SK-N-SH (cell line): ENCODE measurements around the gene SMYD3. TPM values are rescaled to one million over a fixed set of nuclear protein-coding genes. Genes with fewer than 3 reads are reported as not detected.

Source experiments
- CTCF ChIA-PET: fragments of 300-600, 350-600 bp; formaldehyde crosslinking; extraction: SDS; loops from one replicate; lab custom pipeline; 2021; lab: Yijun Ruan, JAX
- POLR2A ChIA-PET: fragments of 350-600 bp; sonication (Branson Sonifier 250); formaldehyde crosslinking; extraction: SDS; loops from one replicate; lab custom pipeline; 2020; ENCODE audit warnings: antibody characterized with exemption, inconsistent platforms; lab: Yijun Ruan, JAX
- DNase-seq: peaks from one replicate; pipeline ENCODE4 v3.0.0; 2012
- H2AFZ ChIP-seq: fragments of 200-600 bp; sonication (generic); 2 replicates; pipeline ENCODE4 v1.8.1; 2016; ENCODE audit warnings: antibody characterized with exemption, mild to moderate bottlenecking, low read depth
- H3F3A ChIP-seq: fragments of 200-600 bp; sonication (generic); replicated peaks from 2 replicates; pipeline ENCODE3; 2016; ENCODE audit warnings: antibody characterized with exemption, mild to moderate bottlenecking; ENCODE audit not compliant: insufficient read depth
- H3K27ac ChIP-seq, 2 experiments: fragments of 200-500 bp in 1 of 2; fragments of 200-600 bp in 1 of 2; sonication (Bioruptor generic) in 1 of 2; sonication (generic), shearing (Covaris generic) in 1 of 2; 2 replicates each; pipeline versions ENCODE4 v1.5.1 to v1.6.1; 2014 to 2016; ENCODE audit warnings: low read depth in 2 of 2, inconsistent platforms in 1 of 2, low read length in 1 of 2, mild to moderate bottlenecking in 1 of 2, mixed read lengths in 1 of 2
- H3K27me3 ChIP-seq: fragments of 200-600 bp; sonication (generic), shearing (Covaris generic); 2 replicates; pipeline ENCODE4 v1.6.1; 2016; ENCODE audit warnings: mixed run types; ENCODE audit not compliant: insufficient read depth
- H3K36me3 ChIP-seq, 2 experiments: fragments of 200-500 bp in 1 of 2; fragments of 200-600 bp in 1 of 2; sonication (Bioruptor generic) in 1 of 2; sonication (generic) in 1 of 2; replicated peaks in 1 of 2; 2 replicates each; pipeline versions ENCODE3 to v1.5.1; 2014 to 2016; ENCODE audit warnings: low read length in 1 of 2, mild to moderate bottlenecking in 1 of 2; ENCODE audit not compliant: insufficient read depth in 2 of 2, control insufficient read depth in 1 of 2
- H3K4me1 ChIP-seq, 2 experiments: fragments of 200-500 bp in 1 of 2; fragments of 200-600 bp in 1 of 2; sonication (Bioruptor generic) in 1 of 2; sonication (generic), shearing (Covaris generic) in 1 of 2; 2 replicates each; pipeline versions ENCODE4 v1.5.1 to v1.6.1; 2014 to 2016; ENCODE audit warnings: low read depth in 1 of 2, low read length in 1 of 2, mixed run types in 1 of 2; ENCODE audit not compliant: insufficient read depth in 2 of 2, control insufficient read depth in 1 of 2
- H3K4me2 ChIP-seq: fragments of 200-600 bp; sonication (generic), shearing (Covaris generic); 2 replicates; pipeline ENCODE4 v1.6.1; 2017; ENCODE audit warnings: mixed run types
- H3K4me3 ChIP-seq, 2 experiments: fragments of 200-500 bp in 1 of 2; fragments of 200-600 bp in 1 of 2; sonication (Bioruptor generic) in 1 of 2; sonication (generic), shearing (Covaris generic) in 1 of 2; 2 replicates each; pipeline versions ENCODE4 v1.5.1 to v1.8.1; 2014 to 2016; ENCODE audit warnings: low read depth in 2 of 2, inconsistent platforms in 1 of 2, low read length in 1 of 2, mild to moderate bottlenecking in 1 of 2, mixed read lengths in 1 of 2, moderate library complexity in 1 of 2
- H3K79me2 ChIP-seq: fragments of 200-600 bp; sonication (generic); 2 replicates; pipeline ENCODE4 v1.8.1; 2017; ENCODE audit warnings: mild to moderate bottlenecking; ENCODE audit not compliant: insufficient read depth
- H3K9ac ChIP-seq: fragments of 200-600 bp; sonication (generic); 2 replicates; pipeline ENCODE4 v1.6.1; 2017; ENCODE audit warnings: mixed run types
- H3K9me2 ChIP-seq: fragments of 200-600 bp; sonication (generic); 2 replicates; pipeline ENCODE4 v1.6.1; 2017; ENCODE audit warnings: mixed run types
- H3K9me3 ChIP-seq: fragments of 200-600 bp; sonication (generic); 2 replicates; pipeline ENCODE4 v1.6.1; 2017; ENCODE audit warnings: mixed run types, mild to moderate bottlenecking, moderate library complexity
- H4K20me1 ChIP-seq: fragments of 200-600 bp; sonication (generic); 2 replicates; pipeline ENCODE4 v1.6.1; 2017; ENCODE audit warnings: mild to moderate bottlenecking, mixed run types; ENCODE audit not compliant: insufficient read depth
- ELF1 ChIP-seq: IDR thresholded peaks from 2 replicates; pipeline ENCODE4 v1.4.0; 2012
- EP300 ChIP-seq, 2 experiments: IDR thresholded peaks; 2 replicates each; pipeline versions ENCODE4 v1.4.0 to v1.6.1; 2012; ENCODE audit warnings: borderline replicate concordance in 1 of 2, low read depth in 1 of 2, low read length in 1 of 2
- FOXM1 ChIP-seq: IDR thresholded peaks from 2 replicates; pipeline ENCODE4 v1.4.0; 2012; ENCODE audit warnings: low read depth, mild to moderate bottlenecking
- GABPA ChIP-seq: IDR thresholded peaks from 2 replicates; pipeline ENCODE4 v1.4.0; 2012; ENCODE audit warnings: low read depth, mild to moderate bottlenecking
- GATA2 ChIP-seq: sonication (generic); formaldehyde crosslinking; IDR thresholded peaks from 2 replicates; pipeline ENCODE4 v1.5.0; 2020; ENCODE audit warnings: mild to moderate bottlenecking, missing genetic modification reagents
- MXI1 ChIP-seq: IDR thresholded peaks from 2 replicates; pipeline ENCODE4 v1.6.1; 2012; ENCODE audit warnings: mild to moderate bottlenecking, low read depth, low read length, improper control_type of control experiment
- NFIC ChIP-seq: IDR thresholded peaks from 2 replicates; pipeline ENCODE4 v1.4.0; 2012; ENCODE audit warnings: borderline replicate concordance
- RAD21 ChIP-seq: IDR thresholded peaks from 2 replicates; pipeline ENCODE4 v1.6.1; 2012; ENCODE audit warnings: mild to moderate bottlenecking, low read length
- SIN3A ChIP-seq: IDR thresholded peaks from 2 replicates; pipeline ENCODE4 v1.6.1; 2012; ENCODE audit warnings: low read depth, mild to moderate bottlenecking, low read length, moderate library complexity, borderline replicate concordance
- SMC3 ChIP-seq: IDR thresholded peaks from 2 replicates; pipeline ENCODE4 v1.6.1; 2012; ENCODE audit warnings: low read depth, low read length, improper control_type of control experiment
- WGBS: methylation state at CpG from one replicate; pipeline ENCODE4 v1.1.6; 2017; ENCODE audit warnings: low lambda C conversion rate; 5-methylcytosine and 5-hydroxymethylcytosine counted together
- polyA plus RNA-seq, 3 experiments: library from polyadenylated mRNA; depleted of rRNA; stranded (reverse); fragments of >200 nt; gene quantifications; 2 replicates each; pipeline ENCODE4 v1.2.3, GENCODE V29; 2012
- TF ChIP-seq, protein P1 (sequence below): IDR thresholded peaks from 2 replicates; pipeline ENCODE4 v1.4.0; 2012; ENCODE audit warnings: low read depth, borderline replicate concordance
- TF ChIP-seq, protein P2 (sequence below): IDR thresholded peaks from 2 replicates; pipeline ENCODE4 v1.4.0; 2012; ENCODE audit warnings: low read depth
- TF ChIP-seq, protein P3 (sequence below): IDR thresholded peaks from 2 replicates; pipeline ENCODE4 v1.4.0; 2012; ENCODE audit warnings: low read depth, borderline replicate concordance
- TF ChIP-seq, protein P4 (sequence below): IDR thresholded peaks from 2 replicates; pipeline ENCODE4 v1.6.1; 2012; ENCODE audit warnings: mild to moderate bottlenecking, low read depth, low read length, moderate library complexity

Gene SMYD3
- polyA plus RNA-seq, 1 of the 3 experiments (the other 2 are of a cell fraction) = 31.4 TPM

DNA sequence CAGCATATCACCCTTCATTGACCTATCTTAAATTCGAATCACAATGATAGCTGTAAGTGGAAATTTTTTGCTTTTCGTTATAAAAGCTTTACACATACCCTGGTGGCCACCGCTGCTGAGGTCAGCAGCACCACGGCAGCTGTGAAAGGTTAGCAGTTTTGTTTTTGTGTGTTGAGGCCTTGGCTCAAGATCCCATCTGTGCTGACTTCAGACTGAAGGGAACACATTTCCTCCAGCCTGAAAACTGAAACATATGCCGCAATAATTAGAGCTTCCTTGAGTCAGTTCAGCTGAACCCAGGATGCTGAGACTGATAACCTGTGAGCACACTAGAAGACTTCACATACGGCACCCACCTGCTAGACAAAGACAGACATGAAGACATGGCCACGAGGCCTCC is 103.0 kb downstream of the SMYD3 start:
- CTCF ChIA-PET = interaction anchor here (0.7 kb wide), 1 partner anchor 11 kb away, joined by 3 read pairs; no protein-coding TSS in a partner anchor
- Histone ChIP-seq H3K79me2 (no peaks in the 10 kb centered on the region), H3K9me2 (no peaks in the 10 kb centered on the region), H3K27me3 (no peaks in the 10 kb centered on the region), H3F3A (no peaks in the 10 kb centered on the region), H4K20me1 (no peaks in the 10 kb centered on the region), H2AFZ (no peak overlapping the region), H3K4me2 (no peak overlapping the region), H3K36me3 (no peaks in the 10 kb centered on the region), H3K4me1 (no peaks in the 10 kb centered on the region; a peak in 1 of 4 replicates), H3K9me3 (no peaks in the 10 kb centered on the region), H3K9ac (no peak overlapping the region), H3K4me3 (no peak overlapping the region), H3K27ac (no peak overlapping the region)
- no peak for TF ChIP-seq EP300 (IDR thresholded peaks at IDR 0.05; ENCODE audit: borderline replicate concordance in 1 of 2, low read depth in 1 of 2, low read length in 1 of 2)
- TF ChIP-seq ELF1 = no peak
- no peak for TF ChIP-seq SIN3A
- TF ChIP-seq SMC3 = no peak
- TF ChIP-seq, protein P1, sequence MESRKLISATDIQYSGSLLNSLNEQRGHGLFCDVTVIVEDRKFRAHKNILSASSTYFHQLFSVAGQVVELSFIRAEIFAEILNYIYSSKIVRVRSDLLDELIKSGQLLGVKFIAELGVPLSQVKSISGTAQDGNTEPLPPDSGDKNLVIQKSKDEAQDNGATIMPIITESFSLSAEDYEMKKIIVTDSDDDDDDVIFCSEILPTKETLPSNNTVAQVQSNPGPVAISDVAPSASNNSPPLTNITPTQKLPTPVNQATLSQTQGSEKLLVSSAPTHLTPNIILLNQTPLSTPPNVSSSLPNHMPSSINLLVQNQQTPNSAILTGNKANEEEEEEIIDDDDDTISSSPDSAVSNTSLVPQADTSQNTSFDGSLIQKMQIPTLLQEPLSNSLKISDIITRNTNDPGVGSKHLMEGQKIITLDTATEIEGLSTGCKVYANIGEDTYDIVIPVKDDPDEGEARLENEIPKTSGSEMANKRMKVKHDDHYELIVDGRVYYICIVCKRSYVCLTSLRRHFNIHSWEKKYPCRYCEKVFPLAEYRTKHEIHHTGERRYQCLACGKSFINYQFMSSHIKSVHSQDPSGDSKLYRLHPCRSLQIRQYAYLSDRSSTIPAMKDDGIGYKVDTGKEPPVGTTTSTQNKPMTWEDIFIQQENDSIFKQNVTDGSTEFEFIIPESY = no peak
- TF ChIP-seq GABPA = no peak
- no peak for TF ChIP-seq RAD21
- TF ChIP-seq FOXM1 = no peak
- TF ChIP-seq, protein P2, sequence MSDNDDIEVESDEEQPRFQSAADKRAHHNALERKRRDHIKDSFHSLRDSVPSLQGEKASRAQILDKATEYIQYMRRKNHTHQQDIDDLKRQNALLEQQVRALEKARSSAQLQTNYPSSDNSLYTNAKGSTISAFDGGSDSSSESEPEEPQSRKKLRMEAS = no peak
- TF ChIP-seq, protein P3, sequence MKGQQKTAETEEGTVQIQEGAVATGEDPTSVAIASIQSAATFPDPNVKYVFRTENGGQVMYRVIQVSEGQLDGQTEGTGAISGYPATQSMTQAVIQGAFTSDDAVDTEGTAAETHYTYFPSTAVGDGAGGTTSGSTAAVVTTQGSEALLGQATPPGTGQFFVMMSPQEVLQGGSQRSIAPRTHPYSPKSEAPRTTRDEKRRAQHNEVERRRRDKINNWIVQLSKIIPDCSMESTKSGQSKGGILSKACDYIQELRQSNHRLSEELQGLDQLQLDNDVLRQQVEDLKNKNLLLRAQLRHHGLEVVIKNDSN = no peak
- TF ChIP-seq, protein P4, sequence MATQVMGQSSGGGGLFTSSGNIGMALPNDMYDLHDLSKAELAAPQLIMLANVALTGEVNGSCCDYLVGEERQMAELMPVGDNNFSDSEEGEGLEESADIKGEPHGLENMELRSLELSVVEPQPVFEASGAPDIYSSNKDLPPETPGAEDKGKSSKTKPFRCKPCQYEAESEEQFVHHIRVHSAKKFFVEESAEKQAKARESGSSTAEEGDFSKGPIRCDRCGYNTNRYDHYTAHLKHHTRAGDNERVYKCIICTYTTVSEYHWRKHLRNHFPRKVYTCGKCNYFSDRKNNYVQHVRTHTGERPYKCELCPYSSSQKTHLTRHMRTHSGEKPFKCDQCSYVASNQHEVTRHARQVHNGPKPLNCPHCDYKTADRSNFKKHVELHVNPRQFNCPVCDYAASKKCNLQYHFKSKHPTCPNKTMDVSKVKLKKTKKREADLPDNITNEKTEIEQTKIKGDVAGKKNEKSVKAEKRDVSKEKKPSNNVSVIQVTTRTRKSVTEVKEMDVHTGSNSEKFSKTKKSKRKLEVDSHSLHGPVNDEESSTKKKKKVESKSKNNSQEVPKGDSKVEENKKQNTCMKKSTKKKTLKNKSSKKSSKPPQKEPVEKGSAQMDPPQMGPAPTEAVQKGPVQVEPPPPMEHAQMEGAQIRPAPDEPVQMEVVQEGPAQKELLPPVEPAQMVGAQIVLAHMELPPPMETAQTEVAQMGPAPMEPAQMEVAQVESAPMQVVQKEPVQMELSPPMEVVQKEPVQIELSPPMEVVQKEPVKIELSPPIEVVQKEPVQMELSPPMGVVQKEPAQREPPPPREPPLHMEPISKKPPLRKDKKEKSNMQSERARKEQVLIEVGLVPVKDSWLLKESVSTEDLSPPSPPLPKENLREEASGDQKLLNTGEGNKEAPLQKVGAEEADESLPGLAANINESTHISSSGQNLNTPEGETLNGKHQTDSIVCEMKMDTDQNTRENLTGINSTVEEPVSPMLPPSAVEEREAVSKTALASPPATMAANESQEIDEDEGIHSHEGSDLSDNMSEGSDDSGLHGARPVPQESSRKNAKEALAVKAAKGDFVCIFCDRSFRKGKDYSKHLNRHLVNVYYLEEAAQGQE = no peak
- TF ChIP-seq GATA2 (CRISPR knock-in tag) = no peak
- TF ChIP-seq MXI1 = no peak
- no peak for TF ChIP-seq NFIC
- POLR2A ChIA-PET = no interaction called here
- no peak for DNase-seq
- 86% methylated on average over 5 of the region's 7 CpGs for WGBS
